AG04450 (cell line): ENCODE data around the gene FBXL19. TPM values are rescaled to one million over a fixed set of nuclear protein-coding genes. Genes with fewer than 3 reads are reported as not detected.

Experiments
- CTCF ChIA-PET: fragments of 300-600, 350-600 bp; formaldehyde crosslinking; extraction: SDS; loops from one replicate; lab custom pipeline; 2022; ENCODE audit warnings: antibody characterized with exemption, inconsistent platforms; lab: Charles Lee
- POLR2A ChIA-PET: fragments of 350-600 bp; formaldehyde crosslinking; extraction: SDS; loops from one replicate; lab custom pipeline; 2021; ENCODE audit warnings: antibody characterized with exemption, inconsistent platforms; lab: Yijun Ruan, JAX
- DNase-seq: peaks from one replicate; pipeline ENCODE4 v3.0.0-alpha.2; 2011; ENCODE audit warnings: low read depth, low spot score
- H3K27ac ChIP-seq: one replicate; pipeline ENCODE4 v1.5.1; 2012; ENCODE audit warnings: low read depth, low read length, control low read depth
- H3K27me3 ChIP-seq: one replicate; pipeline ENCODE4 v1.6.0; 2012; ENCODE audit warnings: low read length; ENCODE audit not compliant: control insufficient read depth, insufficient read depth
- H3K4me3 ChIP-seq: 2 replicates; pipeline ENCODE4 v1.5.1; 2011; ENCODE audit warnings: mild to moderate bottlenecking, low read depth, low read length, control low read depth
- H3K9me3 ChIP-seq: 2 replicates; pipeline ENCODE4 v1.5.1; 2012; ENCODE audit warnings: low read length; ENCODE audit not compliant: control insufficient read depth, insufficient read depth
- polyA plus RNA-seq: library from polyadenylated mRNA; depleted of rRNA; stranded (reverse); fragments of >200 nt; gene quantifications from 2 replicates; pipeline ENCODE4 v1.2.3, GENCODE V29; 2011
- TF ChIP-seq, protein P1 (sequence below): IDR thresholded peaks from 2 replicates; pipeline ENCODE4 v1.5.1; 2011; ENCODE audit warnings: low read depth, low read length, control low read depth, inconsistent platforms

FBXL19 gene
- polyA plus RNA-seq, 1 experiment, result 7.1 TPM

DNA sequence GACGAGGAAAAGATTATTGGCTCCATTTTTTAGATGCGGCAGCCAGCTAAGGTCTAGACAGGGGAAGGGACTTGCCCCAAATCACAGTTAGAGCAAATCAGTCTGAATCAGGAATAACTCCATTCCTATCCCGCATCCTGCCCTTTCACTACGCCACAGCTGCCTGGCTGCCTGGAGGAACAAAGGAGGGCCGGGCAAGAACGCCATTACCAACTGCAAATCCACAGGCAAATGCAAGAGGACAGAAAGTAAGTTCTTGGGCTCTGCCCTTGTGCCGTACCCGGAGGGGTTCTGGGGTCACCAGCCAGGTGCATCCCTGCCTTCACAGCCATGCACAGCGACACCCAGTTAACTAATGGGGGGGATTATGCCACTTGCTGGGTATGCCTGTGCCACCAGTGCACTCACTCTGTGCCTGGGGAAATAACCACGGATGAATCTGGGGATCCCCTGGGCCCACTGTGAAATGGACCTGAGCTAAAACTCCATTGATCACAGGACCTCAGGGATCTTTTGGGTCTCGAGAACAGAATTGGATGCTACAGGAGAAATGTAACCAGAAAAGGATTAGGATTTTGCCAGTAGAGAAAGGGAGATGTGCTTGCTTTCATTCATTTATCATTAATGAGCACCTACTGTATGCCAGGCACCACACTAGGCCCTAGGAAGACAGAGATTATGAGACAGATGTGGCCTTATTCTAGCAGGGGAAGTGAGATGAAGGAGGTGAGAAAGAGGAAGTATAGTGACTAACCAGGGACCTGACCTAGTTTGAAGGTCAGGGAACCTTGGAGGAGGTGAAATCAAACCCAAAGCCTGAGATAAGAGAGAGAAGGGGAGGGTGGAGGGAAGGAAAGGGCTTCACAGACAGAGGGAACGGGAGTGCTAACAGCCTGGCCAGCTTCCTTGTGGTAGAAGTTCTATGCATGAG, 47.2 kb upstream of the FBXL19 start:
- Histone ChIP-seq H3K27me3 (no peaks in the 10 kb centered on the region), H3K9me3 (peaks cover 3% of the 10 kb centered on the region; the same call in 1 of the 2 replicates), H3K4me3 (peak overlapping the region; percentile 85), H3K27ac (peak overlapping the region; percentile 96)
- DNase-seq, result no peak
- ChIA-PET POLR2A (interaction anchor here (1.0 to 3.0 kb wide), 6 partner anchors 10 to 89 kb away, joined by 3 to 22 read pairs (median 10); partner anchors contain the start of genes CTF1 and ZNF629), CTCF (interaction anchor here (1.1 to 1.5 kb wide), 2 partner anchors 25 to 61 kb away, joined by 3 to 4 read pairs; no protein-coding TSS in a partner anchor)
- TF ChIP-seq, protein P1, sequence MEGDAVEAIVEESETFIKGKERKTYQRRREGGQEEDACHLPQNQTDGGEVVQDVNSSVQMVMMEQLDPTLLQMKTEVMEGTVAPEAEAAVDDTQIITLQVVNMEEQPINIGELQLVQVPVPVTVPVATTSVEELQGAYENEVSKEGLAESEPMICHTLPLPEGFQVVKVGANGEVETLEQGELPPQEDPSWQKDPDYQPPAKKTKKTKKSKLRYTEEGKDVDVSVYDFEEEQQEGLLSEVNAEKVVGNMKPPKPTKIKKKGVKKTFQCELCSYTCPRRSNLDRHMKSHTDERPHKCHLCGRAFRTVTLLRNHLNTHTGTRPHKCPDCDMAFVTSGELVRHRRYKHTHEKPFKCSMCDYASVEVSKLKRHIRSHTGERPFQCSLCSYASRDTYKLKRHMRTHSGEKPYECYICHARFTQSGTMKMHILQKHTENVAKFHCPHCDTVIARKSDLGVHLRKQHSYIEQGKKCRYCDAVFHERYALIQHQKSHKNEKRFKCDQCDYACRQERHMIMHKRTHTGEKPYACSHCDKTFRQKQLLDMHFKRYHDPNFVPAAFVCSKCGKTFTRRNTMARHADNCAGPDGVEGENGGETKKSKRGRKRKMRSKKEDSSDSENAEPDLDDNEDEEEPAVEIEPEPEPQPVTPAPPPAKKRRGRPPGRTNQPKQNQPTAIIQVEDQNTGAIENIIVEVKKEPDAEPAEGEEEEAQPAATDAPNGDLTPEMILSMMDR, result no peak

DNA sequence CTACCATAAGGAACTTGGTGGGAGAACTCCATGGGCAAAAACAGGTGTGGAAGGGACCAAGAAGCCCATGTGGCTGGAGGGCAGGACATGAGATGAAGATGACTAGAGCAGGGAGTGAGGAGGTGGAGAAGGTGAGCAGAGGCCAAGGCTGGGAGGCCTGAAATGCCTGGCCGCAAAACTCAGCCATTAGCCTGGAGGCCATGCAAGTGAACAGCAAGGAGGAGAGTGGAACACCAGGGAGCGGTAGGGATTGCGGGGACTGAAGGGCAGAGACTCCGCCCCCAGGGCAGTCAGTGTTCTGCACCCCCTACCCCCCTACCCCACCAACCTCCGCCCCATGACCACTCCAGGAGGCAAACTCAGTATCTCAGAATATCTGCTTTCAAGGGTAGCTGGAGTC, 46.5 kb upstream of the FBXL19 start:
- no peak overlapping the region for H3K27ac ChIP-seq
- H3K4me3 ChIP-seq, result peak overlapping the region; percentile 85
- DNase-seq, result no peak
- ChIA-PET POLR2A (interaction anchor here (0.7 to 3.0 kb wide), 2 partner anchors 65 to 71 kb away, joined by 3 to 22 read pairs; no protein-coding TSS in a partner anchor), CTCF (interaction anchor here (1.1 to 1.5 kb wide), 2 partner anchors 25 to 62 kb away, joined by 3 to 4 read pairs; no protein-coding TSS in a partner anchor)
- H3K27me3 ChIP-seq, result no peaks in the 10 kb centered on the region
- peaks cover 3% of the 10 kb centered on the region; the same call in 1 of the 2 replicates for H3K9me3 ChIP-seq
- TF ChIP-seq, protein P1, result no peak

DNA sequence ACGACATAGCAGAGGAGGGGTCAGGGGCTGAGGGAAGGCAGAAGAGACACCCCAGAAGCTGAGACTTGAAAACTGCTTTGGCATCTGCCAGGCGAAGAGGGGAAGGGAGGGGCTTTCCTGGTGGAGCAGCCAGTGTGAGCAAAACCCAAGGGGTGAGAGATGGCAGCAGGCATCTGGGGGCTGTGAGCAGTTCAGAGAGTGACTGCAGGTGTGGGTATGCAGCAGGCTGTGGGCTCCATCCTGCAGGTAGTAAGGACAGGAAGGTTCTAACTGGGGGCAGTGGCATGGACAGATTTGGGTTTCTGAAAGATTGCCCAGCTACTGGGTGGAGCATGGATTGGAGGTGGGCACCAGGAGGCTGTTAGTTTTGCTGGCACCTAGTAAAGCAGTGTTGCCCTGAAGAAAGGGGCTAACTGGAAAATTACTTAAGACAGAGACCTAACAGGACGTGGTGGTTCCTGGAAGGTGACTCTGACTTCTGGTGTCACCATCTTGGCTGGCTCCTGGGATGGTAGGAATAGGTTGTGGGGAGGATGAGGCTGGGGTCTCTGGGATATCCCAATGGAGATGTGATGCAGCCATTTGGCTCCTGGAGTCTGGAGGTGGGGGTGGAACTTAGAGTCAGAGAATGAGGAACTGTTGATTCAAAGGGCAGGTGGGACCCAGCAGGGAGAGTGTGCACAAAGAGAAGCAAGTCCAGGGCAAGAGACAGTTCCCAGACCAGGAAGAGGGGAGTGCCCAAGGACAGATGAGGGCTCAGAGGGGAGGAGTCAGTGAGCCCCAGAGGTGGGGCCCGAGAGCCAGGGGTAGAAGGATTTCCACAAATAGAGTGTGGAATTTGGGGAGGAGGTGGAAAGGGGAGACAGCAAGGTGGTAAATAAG, 40.7 kb upstream of the FBXL19 start:
- ChIA-PET CTCF (interaction anchor here (1.8 kb wide), 1 partner anchor 38 kb away, joined by 4 read pairs; no protein-coding TSS in a partner anchor), POLR2A (no interaction called here)
- H3K27me3 ChIP-seq, result no peaks in the 10 kb centered on the region
- H3K9me3 ChIP-seq, result no peaks in the 10 kb centered on the region
- DNase-seq, result no peak
- H3K27ac ChIP-seq, result no peak overlapping the region
- H3K4me3 ChIP-seq, result no peak overlapping the region
- TF ChIP-seq, protein P1, result no peak

DNA sequence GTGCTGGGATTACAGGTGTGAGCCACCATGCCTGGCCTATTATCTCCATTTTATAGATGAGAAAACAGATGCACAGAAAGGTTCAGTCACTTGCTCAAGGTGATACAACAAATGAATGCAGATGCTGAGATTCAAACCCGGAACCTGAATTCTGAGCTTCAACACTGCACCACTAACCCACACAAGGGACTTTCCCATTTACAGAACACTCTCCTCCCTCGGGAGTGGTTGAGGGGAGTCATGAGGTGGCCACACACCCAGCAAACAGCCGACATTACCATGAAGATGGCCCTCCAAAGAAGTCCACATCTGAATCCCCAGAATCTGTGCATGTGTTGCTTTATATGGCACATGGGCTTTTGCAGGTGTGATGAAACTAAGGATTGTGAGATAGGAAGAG, 38.6 kb upstream of the FBXL19 start:
- no peak for DNase-seq

More for the DNA sequence above, 38.6 kb upstream of the FBXL19 start:
- ChIA-PET CTCF (interaction anchor here (1.2 to 1.8 kb wide), 2 partner anchors 40 to 71 kb away, joined by 3 to 4 read pairs; no protein-coding TSS in a partner anchor), POLR2A (interaction anchor here (0.6 kb wide), 1 partner anchor 267 kb away, joined by 5 read pairs; no protein-coding TSS in a partner anchor)
- H3K27ac ChIP-seq, result no peak overlapping the region
- TF ChIP-seq, protein P1, result no peak
- H3K9me3 ChIP-seq, result no peaks in the 10 kb centered on the region
- no peak overlapping the region for H3K4me3 ChIP-seq
- H3K27me3 ChIP-seq, result no peaks in the 10 kb centered on the region
